Thyroid gland (tissue), 4 donors: ENCODE measurements around the gene TMEM97. TPM values are rescaled to one million over a fixed set of nuclear protein-coding genes. Genes with fewer than 3 reads are reported as not detected.

ENCODE experiments used
- DNase-seq, 2 donors: peaks; one replicate each; pipeline ENCODE4 v3.0.0-alpha.2; 2019
- H3K27ac ChIP-seq, 3 donors: fragments of 200-600 bp; sonication (generic); 1 replicate in 2 of 3; 2 replicates in 1 of 3; pipeline ENCODE4 v1.5.1; 2016 to 2019; ENCODE audit warnings: mild to moderate bottlenecking in 1 of 3, moderate library complexity in 1 of 3
- H3K27me3 ChIP-seq: fragments of 200-600 bp; sonication (generic); one replicate; pipeline ENCODE4 v1.5.1; 2019
- H3K36me3 ChIP-seq, 2 donors: fragments of 200-600 bp; sonication (generic); one replicate each; pipeline ENCODE4 v1.5.1; 2016 to 2019
- H3K4me1 ChIP-seq, 2 donors: fragments of 200-600 bp; sonication (generic); one replicate each; pipeline ENCODE4 v1.5.1; 2017 to 2019
- H3K4me3 ChIP-seq, 3 donors: fragments of 200-600 bp; sonication (generic); replicated peaks in 1 of 3; 1 replicate in 2 of 3; 2 replicates in 1 of 3; pipeline ENCODE4 v1.5.1; 2016; ENCODE audit warnings: mild to moderate bottlenecking in 1 of 3
- H3K9me3 ChIP-seq: fragments of 200-600 bp; sonication (generic); one replicate; pipeline ENCODE4 v1.5.1; 2017
- POLR2A ChIP-seq, 2 donors: fragments of 450-650 bp; IDR thresholded peaks; one replicate each; pipeline ENCODE4 v1.6.1; 2017; ENCODE audit warnings: antibody characterized with exemption in 2 of 2, mild to moderate bottlenecking in 2 of 2, moderate library complexity in 1 of 2
- WGBS, 2 donors: methylation state at CpG; one replicate each; pipeline ENCODE4 v1.1.5; 2017; 5-methylcytosine and 5-hydroxymethylcytosine counted together
- intact Hi-C: fragments of 100-400 bp; cut with DNase I; formaldehyde crosslinking; loops from one replicate; pipeline ENCODE4 v1.15.1; 2023
- total RNA-seq, 4 donors: library from RNA; depleted of rRNA; stranded (reverse); fragments of >200 nt; gene quantifications; one replicate each; pipeline ENCODE4 v1.2.3, GENCODE V29; 2016
- TF ChIP-seq, protein P1 (sequence below), 6 experiments: fragments of 200-600 bp in 3 of 6; fragments of 450-650 bp in 3 of 6; sonication (generic) in 3 of 6; IDR thresholded peaks; one replicate each; pipeline ENCODE4 v1.5.1; 2016 to 2019; ENCODE audit warnings: antibody characterized with exemption in 6 of 6, mild to moderate bottlenecking in 2 of 6, inconsistent platforms in 1 of 6, moderate library complexity in 1 of 6

TMEM97 gene
- total RNA-seq, 4 donors from 2014 or later = 3.1 to 5.2 (median 4.5) TPM

DNA sequence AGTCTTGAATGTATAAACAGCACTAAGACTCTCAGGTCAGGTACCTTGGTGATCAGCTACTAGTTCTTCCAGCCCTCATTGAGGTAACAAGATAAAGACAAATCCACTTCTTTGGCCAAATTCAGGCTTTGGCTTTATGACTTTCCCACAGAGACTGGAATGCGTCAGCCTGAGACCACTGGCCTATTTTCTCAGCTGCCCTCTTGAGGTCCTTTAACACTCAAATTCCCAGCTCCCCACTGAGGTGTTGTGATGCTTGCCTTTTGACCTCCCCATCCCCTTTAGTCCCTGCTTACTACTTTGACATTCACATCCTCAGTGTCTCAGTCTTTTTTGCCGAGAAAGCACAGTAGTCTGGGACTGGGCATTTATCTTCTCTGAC lies 27.2 kb downstream of the TMEM97 start:
- peaks cover 70 to 76% of the 10 kb centered on the region in 2 donors for H3K36me3 ChIP-seq
- H3K4me3 ChIP-seq = no peak overlapping the region
- TF ChIP-seq, protein P1, sequence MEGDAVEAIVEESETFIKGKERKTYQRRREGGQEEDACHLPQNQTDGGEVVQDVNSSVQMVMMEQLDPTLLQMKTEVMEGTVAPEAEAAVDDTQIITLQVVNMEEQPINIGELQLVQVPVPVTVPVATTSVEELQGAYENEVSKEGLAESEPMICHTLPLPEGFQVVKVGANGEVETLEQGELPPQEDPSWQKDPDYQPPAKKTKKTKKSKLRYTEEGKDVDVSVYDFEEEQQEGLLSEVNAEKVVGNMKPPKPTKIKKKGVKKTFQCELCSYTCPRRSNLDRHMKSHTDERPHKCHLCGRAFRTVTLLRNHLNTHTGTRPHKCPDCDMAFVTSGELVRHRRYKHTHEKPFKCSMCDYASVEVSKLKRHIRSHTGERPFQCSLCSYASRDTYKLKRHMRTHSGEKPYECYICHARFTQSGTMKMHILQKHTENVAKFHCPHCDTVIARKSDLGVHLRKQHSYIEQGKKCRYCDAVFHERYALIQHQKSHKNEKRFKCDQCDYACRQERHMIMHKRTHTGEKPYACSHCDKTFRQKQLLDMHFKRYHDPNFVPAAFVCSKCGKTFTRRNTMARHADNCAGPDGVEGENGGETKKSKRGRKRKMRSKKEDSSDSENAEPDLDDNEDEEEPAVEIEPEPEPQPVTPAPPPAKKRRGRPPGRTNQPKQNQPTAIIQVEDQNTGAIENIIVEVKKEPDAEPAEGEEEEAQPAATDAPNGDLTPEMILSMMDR (IDR thresholded peaks at IDR 0.05) = no peak
- no peak for TF ChIP-seq POLR2A (IDR thresholded peaks at IDR 0.05)
- no peak for DNase-seq
- H3K9me3 ChIP-seq = no peaks in the 10 kb centered on the region
- H3K4me1 ChIP-seq = peaks cover 0 to 22% of the 10 kb centered on the region in 2 donors
- H3K27me3 ChIP-seq = no peaks in the 10 kb centered on the region
- peak overlapping the region in 1 of 3 donors; percentile 18 for H3K27ac ChIP-seq
- WGBS, 2 donors = 92 to 98% methylated on average over 2 of the region's 2 CpGs
- intact Hi-C loops = no loop called here

GRCh38 chr17:28346746-28347246 lies 27.8 kb downstream of the TMEM97 start:
- WGBS, 2 donors = 75 to 76% methylated on average over 7 of the region's 7 CpGs
- Histone ChIP-seq H3K36me3 (peaks cover 70 to 76% of the 10 kb centered on the region in 2 donors), H3K27me3 (no peaks in the 10 kb centered on the region), H3K4me3 (no peak overlapping the region), H3K4me1 (peaks cover 0 to 22% of the 10 kb centered on the region in 2 donors), H3K27ac (peak overlapping the region in 1 of 3 donors; percentile 18), H3K9me3 (no peaks in the 10 kb centered on the region)
- intact Hi-C loops = no loop called here
- DNase-seq = no peak
- TF ChIP-seq, protein P1 (IDR thresholded peaks at IDR 0.05) = peak in 1 of 6 experiments; percentile 13
- TF ChIP-seq POLR2A (IDR thresholded peaks at IDR 0.05) = no peak

- intact Hi-C loops = no loop called here
- no peak overlapping the region for H3K4me3 ChIP-seq
- TF ChIP-seq, protein P1 (IDR thresholded peaks at IDR 0.05) = no peak
- no peak for TF ChIP-seq POLR2A (IDR thresholded peaks at IDR 0.05)
- no peak overlapping the region for H3K27ac ChIP-seq
- no peaks in the 10 kb centered on the region for H3K9me3 ChIP-seq
- H3K27me3 ChIP-seq = no peaks in the 10 kb centered on the region
- DNase-seq = no peak
- WGBS, 2 donors = 85 to 86% methylated on average over 5 to 8 of the region's 8 CpGs
- H3K4me1 ChIP-seq = peaks cover 0 to 22% of the 10 kb centered on the region in 2 donors
- peaks cover 70 to 74% of the 10 kb centered on the region in 2 donors for H3K36me3 ChIP-seq
These were observed 28.4 kb downstream of the TMEM97 start for GRCh38 chr17:28347261-28347891.

GRCh38 chr17:28348979-28349378 lies 30.0 kb downstream of the TMEM97 start:
- Histone ChIP-seq H3K36me3 (peaks cover 75 to 77% of the 10 kb centered on the region in 2 donors), H3K27me3 (no peaks in the 10 kb centered on the region), H3K4me3 (no peak overlapping the region), H3K4me1 (peaks cover 0 to 16% of the 10 kb centered on the region in 2 donors), H3K27ac (no peak overlapping the region), H3K9me3 (no peaks in the 10 kb centered on the region)
- no peak for DNase-seq
- no peak for TF ChIP-seq POLR2A (IDR thresholded peaks at IDR 0.05)
- TF ChIP-seq, protein P1 (IDR thresholded peaks at IDR 0.05) = no peak
- intact Hi-C loops = no loop called here
- WGBS, 2 donors = 50 to 90% methylated on average over 2 to 3 of the region's 3 CpGs

GRCh38 chr17:28350271-28350670 lies 31.3 kb downstream of the TMEM97 start:
- 94 to 97% methylated on average over 7 of the region's 7 CpGs for WGBS, 2 donors
- no peak for DNase-seq
- TF ChIP-seq, protein P1 (IDR thresholded peaks at IDR 0.05) = no peak
- no peak for TF ChIP-seq POLR2A (IDR thresholded peaks at IDR 0.05)
- Histone ChIP-seq H3K36me3 (peaks cover 73 to 77% of the 10 kb centered on the region in 2 donors), H3K27ac (no peak overlapping the region), H3K4me3 (no peak overlapping the region), H3K9me3 (no peaks in the 10 kb centered on the region), H3K4me1 (peaks cover 0 to 14% of the 10 kb centered on the region in 2 donors), H3K27me3 (no peaks in the 10 kb centered on the region)
- intact Hi-C loops = no loop called here
